Neuronal stem cell (in vitro differentiated cells): ENCODE measurements around the gene YPEL1.

Experiments
- DNase-seq: peaks from one replicate; pipeline ENCODE4 v3.0.0-alpha.2; 2013; ENCODE audit warnings: low spot score
- H2AFZ ChIP-seq: one replicate; pipeline ENCODE4 v1.6.1; 2013; ENCODE audit warnings: mild to moderate bottlenecking, low read length, inconsistent platforms
- H2AK5ac ChIP-seq: 2 replicates; pipeline ENCODE4 v1.6.1; 2013; ENCODE audit warnings: low read depth, mild to moderate bottlenecking, inconsistent platforms, low read length, moderate library complexity, mixed read lengths
- H2BK120ac ChIP-seq: 2 replicates; pipeline ENCODE4 v1.6.1; 2013; ENCODE audit warnings: low read depth, mild to moderate bottlenecking, inconsistent platforms, low read length, moderate library complexity, mixed read lengths
- H2BK12ac ChIP-seq: one replicate; pipeline ENCODE4 v1.6.1; 2013; ENCODE audit warnings: low read length, inconsistent platforms
- H2BK15ac ChIP-seq: 2 replicates; pipeline ENCODE4 v1.6.1; 2013; ENCODE audit warnings: mild to moderate bottlenecking, low read length, inconsistent platforms, mixed read lengths
- H2BK5ac ChIP-seq: one replicate; pipeline ENCODE4 v1.6.1; 2013; ENCODE audit warnings: inconsistent platforms, mild to moderate bottlenecking, low read length, moderate library complexity
- H3K14ac ChIP-seq: one replicate; pipeline ENCODE4 v1.6.1; 2013; ENCODE audit warnings: low read length, inconsistent platforms
- H3K18ac ChIP-seq: 2 replicates; pipeline ENCODE4 v1.6.1; 2013; ENCODE audit warnings: low read length, inconsistent platforms
- H3K23ac ChIP-seq: 2 replicates; pipeline ENCODE4 v1.6.1; 2013; ENCODE audit warnings: low read depth, mild to moderate bottlenecking, mixed read lengths, low read length, inconsistent platforms; ENCODE audit not compliant: poor library complexity
- H3K27ac ChIP-seq: replicated peaks from 3 replicates; pipeline ENCODE4 v1.5.1; 2013; ENCODE audit warnings: low read length, inconsistent platforms
- H3K27me3 ChIP-seq, 3 experiments: 2 replicates each; pipeline ENCODE4 v1.6.1; 2013; ENCODE audit warnings: low read length in 3 of 3, mild to moderate bottlenecking in 2 of 3, inconsistent platforms in 1 of 3, low read depth in 1 of 3, mixed read lengths in 1 of 3, moderate library complexity in 1 of 3; ENCODE audit not compliant: control insufficient read depth in 3 of 3, insufficient read depth in 3 of 3
- H3K36me3 ChIP-seq, 2 donors: replicated peaks in 1 of 2; 2 replicates each; pipeline ENCODE4 v1.6.1; 2013; ENCODE audit warnings: low read length in 2 of 2; ENCODE audit not compliant: control insufficient read depth in 2 of 2, insufficient read depth in 2 of 2
- H3K4ac ChIP-seq: 2 replicates; pipeline ENCODE4 v1.6.1; 2013; ENCODE audit warnings: inconsistent platforms, mild to moderate bottlenecking, low read length, moderate library complexity
- H3K4me1 ChIP-seq, 2 donors: 1 replicate in 1 of 2; 2 replicates in 1 of 2; pipeline ENCODE4 v1.6.1; 2013; ENCODE audit warnings: low read length in 2 of 2, low read depth in 1 of 2; ENCODE audit not compliant: control insufficient read depth in 2 of 2, insufficient read depth in 1 of 2
- H3K4me2 ChIP-seq: one replicate; pipeline ENCODE4 v1.6.1; 2013; ENCODE audit warnings: mild to moderate bottlenecking, low read length, inconsistent platforms; ENCODE audit not compliant: insufficient read depth, poor library complexity, severe bottlenecking
- H3K4me3 ChIP-seq, 2 donors: 2 replicates each; pipeline ENCODE4 v1.5.1; 2013; ENCODE audit warnings: low read length in 2 of 2, mild to moderate bottlenecking in 2 of 2, inconsistent platforms in 1 of 2, moderate library complexity in 1 of 2
- H3K79me1 ChIP-seq: one replicate; pipeline ENCODE4 v1.6.1; 2013; ENCODE audit warnings: low read depth, mild to moderate bottlenecking, inconsistent platforms, low read length, moderate library complexity
- H3K9ac ChIP-seq: one replicate; pipeline ENCODE4 v1.6.1; 2013; ENCODE audit warnings: mild to moderate bottlenecking, low read depth, low read length, inconsistent platforms; ENCODE audit not compliant: poor library complexity
- H3K9me3 ChIP-seq, 2 donors: replicated peaks in 1 of 2; 2 replicates each; pipeline versions ENCODE3 to v1.6.1; 2013; ENCODE audit warnings: low read length in 2 of 2, mild to moderate bottlenecking in 2 of 2, inconsistent platforms in 1 of 2, low read depth in 1 of 2, mixed read lengths in 1 of 2, moderate library complexity in 1 of 2; ENCODE audit not compliant: control insufficient read depth in 2 of 2, insufficient read depth in 1 of 2
- H4K8ac ChIP-seq: one replicate; pipeline ENCODE4 v1.6.1; 2013; ENCODE audit warnings: low read depth, mild to moderate bottlenecking, inconsistent platforms, low read length, moderate library complexity
- H4K91ac ChIP-seq: one replicate; pipeline ENCODE4 v1.6.1; 2013; ENCODE audit warnings: low read length, low read depth, mild to moderate bottlenecking, inconsistent platforms; ENCODE audit not compliant: poor library complexity
- WGBS, 2 donors: extraction: QIAGEN DNeasy Blood & Tissue Kit; methylation state at CpG; one replicate each; pipeline ENCODE4 v1.1.7; 2013; ENCODE audit warnings: missing lambda C conversion rate in 2 of 2, mixed read lengths in 1 of 2; ENCODE audit not compliant: insufficient read length in 2 of 2, insufficient replicate concordance in 1 of 2; ENCODE audit errors: extremely low coverage in 2 of 2; 5-methylcytosine and 5-hydroxymethylcytosine counted together

The YPEL1 gene

DNA sequence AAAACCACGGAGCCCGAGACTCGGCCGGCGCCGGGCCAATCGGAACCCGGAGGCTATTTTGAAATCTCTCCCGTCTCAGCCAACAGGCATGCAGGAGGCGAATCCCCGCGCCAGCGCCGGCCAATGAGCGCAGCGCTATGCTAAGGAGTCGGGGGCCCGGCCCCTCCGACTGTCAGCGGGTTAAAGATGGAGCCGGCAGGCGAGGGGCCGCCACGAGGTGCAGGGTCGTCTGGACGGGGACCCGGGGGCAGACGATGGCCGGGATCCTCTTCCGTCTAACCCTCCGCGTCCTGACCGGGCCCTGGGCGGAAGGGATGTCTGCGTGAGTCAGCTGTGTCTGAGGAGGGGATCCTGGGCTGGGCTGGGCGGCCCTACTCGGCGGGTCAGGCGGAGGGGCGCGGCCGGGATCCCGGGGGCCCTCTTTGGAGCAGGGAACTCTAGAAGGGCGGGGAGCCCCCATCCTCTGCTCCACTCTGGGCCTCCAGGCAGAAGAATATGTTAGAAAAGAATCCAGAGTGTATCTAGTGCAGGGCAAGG lies 83.5 kb downstream of the YPEL1 start:
- Histone ChIP-seq H3K36me3 (peaks cover 29 to 55% of the 10 kb centered on the region in 2 donors), H2BK15ac (peak overlapping the region; percentile 97), H4K8ac (no peak overlapping the region), H3K27me3 (no peaks in the 10 kb centered on the region), H3K4me1 (peaks cover 25 to 33% of the 10 kb centered on the region in 2 donors), H3K4me2 (peak overlapping the region; percentile 80), H3K14ac (peak overlapping the region; percentile 95), H2BK120ac (peak overlapping the region; percentile 99), H3K4ac (peak overlapping the region; percentile 99), H3K23ac (peak overlapping the region; percentile 100), H2AK5ac (peak overlapping the region; percentile 100), H3K9ac (peak overlapping the region; percentile 100), H2AFZ (peak overlapping the region; percentile 91), H3K27ac (peak overlapping the region; percentile 98), H4K91ac (peak overlapping the region; percentile 99), H3K79me1 (peaks cover 18% of the 10 kb centered on the region), H3K18ac (peak overlapping the region; percentile 100), H3K9me3 (no peaks in the 10 kb centered on the region), H2BK12ac (peak overlapping the region; percentile 100), H3K4me3 (peak overlapping the region; percentile 97 to 98), H2BK5ac (peak overlapping the region; percentile 100)
- peak; percentile 91 for DNase-seq
- no CpG with 5 or more reads among the region's 44 CpGs for WGBS, 2 donors

GRCh38 chr22:21651521-21652009 lies 84.0 kb downstream of the YPEL1 start:
- Histone ChIP-seq H3K4ac (peak overlapping the region; percentile 42), H3K18ac (peak overlapping the region; percentile 94), H3K14ac (peak overlapping the region; percentile 92), H2BK15ac (peak overlapping the region; percentile 90), H3K9ac (peak overlapping the region; percentile 82), H3K23ac (peak overlapping the region; percentile 100), H4K91ac (peak overlapping the region; percentile 40), H3K4me2 (peak overlapping the region; percentile 80), H3K36me3 (peaks cover 27 to 54% of the 10 kb centered on the region in 2 donors), H3K27ac (peak overlapping the region; percentile 98), H2AK5ac (peak overlapping the region; percentile 85), H3K9me3 (no peaks in the 10 kb centered on the region), H3K79me1 (peaks cover 18% of the 10 kb centered on the region), H3K4me1 (peaks cover 22 to 31% of the 10 kb centered on the region in 2 donors), H3K27me3 (no peaks in the 10 kb centered on the region), H4K8ac (peak overlapping the region; percentile 87), H2AFZ (peak overlapping the region; percentile 91), H2BK12ac (no peak overlapping the region), H2BK5ac (peak overlapping the region; percentile 100), H3K4me3 (peak overlapping the region; percentile 83 to 98), H2BK120ac (peak overlapping the region; percentile 96)
- DNase-seq = peak; percentile 68
- WGBS, 2 donors = no CpG with 5 or more reads among the region's 29 CpGs

- H3K36me3 ChIP-seq = peaks cover 29 to 54% of the 10 kb centered on the region in 2 donors
- H3K18ac ChIP-seq = peak overlapping the region; percentile 94
- WGBS, 2 donors = no CpG with 5 or more reads among the region's 6 CpGs
- H3K9ac ChIP-seq = peak overlapping the region; percentile 82
- H4K91ac ChIP-seq = peak overlapping the region; percentile 40
- H2BK12ac ChIP-seq = no peak overlapping the region
- H3K27ac ChIP-seq = peak overlapping the region; percentile 98
- H3K27me3 ChIP-seq = no peaks in the 10 kb centered on the region
- H4K8ac ChIP-seq = no peak overlapping the region
- peak overlapping the region; percentile 85 for H2AK5ac ChIP-seq
- no peak overlapping the region for H3K14ac ChIP-seq
- H2AFZ ChIP-seq = peak overlapping the region; percentile 91
- peaks cover 22 to 28% of the 10 kb centered on the region in 2 donors for H3K4me1 ChIP-seq
- peak overlapping the region; percentile 96 for H2BK120ac ChIP-seq
- H3K79me1 ChIP-seq = peaks cover 20% of the 10 kb centered on the region
- peak overlapping the region; percentile 42 for H3K4ac ChIP-seq
- H3K4me2 ChIP-seq = peak overlapping the region; percentile 80
- peak overlapping the region; percentile 100 for H2BK5ac ChIP-seq
- no peaks in the 10 kb centered on the region for H3K9me3 ChIP-seq
- peak overlapping the region; percentile 100 for H3K23ac ChIP-seq
- no peak for DNase-seq
- H2BK15ac ChIP-seq = peak overlapping the region; percentile 90
- H3K4me3 ChIP-seq = peak overlapping the region; percentile 83 to 98
Measured at GRCh38 chr22:21650823-21651520, 84.6 kb downstream of the YPEL1 start.

DNA sequence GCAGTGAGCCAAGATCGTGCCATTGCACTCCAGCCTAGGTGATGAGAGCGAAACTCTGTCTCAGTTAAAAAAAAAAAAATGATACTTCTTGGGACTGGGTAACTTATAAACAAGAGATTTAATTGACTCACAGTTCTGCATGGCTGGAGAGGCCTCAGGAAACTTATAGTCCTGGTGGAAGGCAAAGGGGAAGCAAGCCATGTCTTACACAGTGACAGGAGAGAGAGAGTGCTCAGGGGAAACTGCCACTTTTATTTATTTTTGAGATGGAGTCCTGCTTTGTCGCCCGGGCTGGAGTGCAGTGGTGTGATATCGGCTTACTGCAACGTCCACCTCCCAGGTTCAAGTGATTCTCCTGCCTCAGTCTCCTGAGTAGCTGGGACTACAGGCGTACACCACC lies 85.3 kb downstream of the YPEL1 start:
- Histone ChIP-seq H4K91ac (no peak overlapping the region), H3K9ac (no peak overlapping the region), H3K23ac (no peak overlapping the region), H2AFZ (no peak overlapping the region), H4K8ac (no peak overlapping the region), H3K27me3 (no peaks in the 10 kb centered on the region), H2AK5ac (no peak overlapping the region), H3K14ac (no peak overlapping the region), H2BK12ac (no peak overlapping the region), H3K18ac (no peak overlapping the region), H2BK5ac (no peak overlapping the region), H3K79me1 (peaks cover 20% of the 10 kb centered on the region), H3K4me2 (peak overlapping the region; percentile 80), H3K4me1 (peaks cover 22 to 28% of the 10 kb centered on the region in 2 donors), H3K4ac (no peak overlapping the region), H2BK120ac (no peak overlapping the region), H3K27ac (no peak overlapping the region), H3K9me3 (no peaks in the 10 kb centered on the region), H3K36me3 (peaks cover 27 to 53% of the 10 kb centered on the region in 2 donors), H2BK15ac (no peak overlapping the region), H3K4me3 (peak overlapping the region in 1 of 2 donors; percentile 98)
- no peak for DNase-seq
- no CpG with 5 or more reads among the region's 7 CpGs for WGBS, 2 donors
